MM.1S (cell line): Measurements from ENCODE around the gene USP10.

Experiments
- DNase-seq: peaks from one replicate; pipeline ENCODE4 v3.0.0-alpha.2; 2015
- H2AFZ ChIP-seq: fragments of 300-600 bp; sonication (generic); 2 replicates; pipeline ENCODE4 v1.6.0; 2016; ENCODE audit warnings: antibody characterized with exemption, low read length
- H3F3A ChIP-seq: fragments of 300-600 bp; sonication (generic); 2 replicates; pipeline ENCODE4 v1.6.1; 2016; ENCODE audit warnings: mild to moderate bottlenecking, antibody characterized with exemption, low read length, moderate library complexity, mixed read lengths; ENCODE audit not compliant: insufficient read depth
- H3K27ac ChIP-seq: fragments of 300-600 bp; sonication (generic); 2 replicates; pipeline ENCODE4 v1.5.1; 2016; ENCODE audit warnings: mild to moderate bottlenecking, low read length
- H3K27me3 ChIP-seq: fragments of 300-600 bp; sonication (generic); replicated peaks from 2 replicates; pipeline ENCODE4 v1.6.0; 2016; ENCODE audit warnings: low read length; ENCODE audit not compliant: insufficient read depth
- H3K36me3 ChIP-seq: fragments of 300-600 bp; sonication (generic); replicated peaks from 2 replicates; pipeline ENCODE4 v1.6.1; 2016; ENCODE audit warnings: mild to moderate bottlenecking, low read length, mixed read lengths; ENCODE audit not compliant: insufficient read depth
- H3K4me1 ChIP-seq: fragments of 300-600 bp; sonication (generic); 2 replicates; pipeline ENCODE4 v1.6.1; 2016; ENCODE audit warnings: low read length, mixed read lengths
- H3K4me2 ChIP-seq: fragments of 300-600 bp; sonication (generic); 2 replicates; pipeline ENCODE4 v1.6.0; 2016; ENCODE audit warnings: low read depth, low read length
- H3K4me3 ChIP-seq: fragments of 300-600 bp; sonication (generic); 2 replicates; pipeline ENCODE4 v1.5.1; 2016; ENCODE audit warnings: low read length, mixed read lengths
- H3K79me2 ChIP-seq: fragments of 300-600 bp; sonication (generic); 2 replicates; pipeline ENCODE4 v1.6.1; 2016; ENCODE audit warnings: mixed run types, low read length, mixed read lengths
- H3K9ac ChIP-seq: fragments of 300-600 bp; sonication (generic); 2 replicates; pipeline ENCODE4 v1.6.1; 2016; ENCODE audit warnings: low read length, mixed read lengths
- H3K9me2 ChIP-seq: fragments of 300-600 bp; sonication (generic); replicated peaks from 2 replicates; pipeline ENCODE4 v1.6.1; 2016; ENCODE audit warnings: mild to moderate bottlenecking, low read length, mixed read lengths; ENCODE audit not compliant: insufficient read depth
- H3K9me3 ChIP-seq: fragments of 300-600 bp; sonication (generic); replicated peaks from 2 replicates; pipeline ENCODE4 v1.6.1; 2016; ENCODE audit warnings: mild to moderate bottlenecking, low read length, mixed read lengths; ENCODE audit not compliant: insufficient read depth
- H4K20me1 ChIP-seq: fragments of 300-600 bp; sonication (generic); 2 replicates; pipeline ENCODE4 v1.6.1; 2016; ENCODE audit warnings: mild to moderate bottlenecking, low read length, moderate library complexity, mixed read lengths; ENCODE audit not compliant: insufficient read depth
- CTCF ChIP-seq: fragments of 300-600 bp; sonication (generic); IDR thresholded peaks from 2 replicates; pipeline ENCODE4 v1.5.1; 2016; ENCODE audit warnings: antibody characterized with exemption, low read length, mixed read lengths
- EZH2 ChIP-seq: fragments of 300-600 bp; sonication (generic); optimal IDR thresholded peaks from 2 replicates; pipeline ENCODE3; 2017; ENCODE audit warnings: low read depth, mild to moderate bottlenecking, antibody characterized with exemption, low read length, mixed read lengths
- EZH2phosphoT487 ChIP-seq: fragments of 300-600 bp; sonication (generic); IDR thresholded peaks from 2 replicates; pipeline ENCODE4 v1.6.1; 2018; ENCODE audit warnings: antibody characterized with exemption, low read length

USP10 gene

GRCh38 chr16:84735849-84736586 is 36.2 kb downstream of the USP10 start:
- Histone ChIP-seq H3K27ac (no peak overlapping the region), H3F3A (no peaks in the 10 kb centered on the region), H3K27me3 (no peaks in the 10 kb centered on the region), H4K20me1 (no peaks in the 10 kb centered on the region; the same call in 1 of the 2 replicates), H2AFZ (no peak overlapping the region), H3K9me2 (no peaks in the 10 kb centered on the region), H3K4me3 (no peak overlapping the region), H3K36me3 (no peaks in the 10 kb centered on the region), H3K9ac (no peak overlapping the region), H3K4me1 (no peaks in the 10 kb centered on the region), H3K9me3 (no peaks in the 10 kb centered on the region), H3K79me2 (peaks cover 48% of the 10 kb centered on the region), H3K4me2 (no peak overlapping the region)
- no peak for DNase-seq
- TF ChIP-seq EZH2 (no peak), EZH2phosphoT487 (no peak), CTCF (no peak)

DNA sequence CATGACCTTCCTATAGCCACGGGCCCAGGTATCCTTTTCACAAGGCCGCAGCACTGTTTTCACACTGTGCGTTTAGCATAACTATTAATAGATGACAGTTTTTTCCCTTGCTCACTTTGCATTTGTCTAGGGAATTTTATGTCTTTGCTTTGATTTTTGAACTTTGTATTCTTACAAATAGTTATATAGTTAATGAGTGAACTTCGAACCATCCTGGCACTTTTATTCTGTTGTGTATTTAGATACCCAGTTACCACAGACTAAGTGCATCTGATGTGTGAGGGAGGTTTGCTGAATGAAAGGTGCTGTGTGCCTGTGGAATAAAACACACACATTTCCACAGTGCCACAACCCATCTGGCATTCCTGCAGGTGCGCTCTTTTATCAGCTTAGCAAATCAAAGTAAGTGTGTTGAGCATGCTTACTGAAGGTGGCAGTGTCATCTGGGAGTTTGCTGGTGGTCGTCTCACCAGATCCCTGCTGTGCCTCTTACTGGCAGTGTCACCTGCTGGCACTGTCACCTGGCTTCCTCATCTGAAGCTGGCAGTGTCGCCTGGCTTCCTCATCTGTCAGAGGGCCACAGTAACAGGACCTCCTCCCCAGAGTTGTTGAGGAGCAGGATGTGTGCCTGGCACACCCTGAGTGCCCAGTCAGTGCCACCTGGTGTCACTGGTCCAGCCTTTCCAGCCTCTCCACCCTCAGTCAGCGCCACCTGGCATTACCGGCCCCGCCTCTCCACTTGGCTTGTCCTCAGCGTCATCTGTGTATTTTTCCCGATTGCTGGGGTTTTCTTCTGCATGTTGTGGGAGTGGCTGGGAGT is 37.6 kb downstream of the USP10 start:
- H3K4me1 ChIP-seq = no peaks in the 10 kb centered on the region
- no peak overlapping the region for H3K4me3 ChIP-seq
- TF ChIP-seq CTCF (no peak), EZH2 (no peak), EZH2phosphoT487 (no peak)
- H3F3A ChIP-seq = no peaks in the 10 kb centered on the region
- H3K9me2 ChIP-seq = no peaks in the 10 kb centered on the region
- no peak overlapping the region for H3K4me2 ChIP-seq
- H2AFZ ChIP-seq = no peak overlapping the region
- H3K9me3 ChIP-seq = no peaks in the 10 kb centered on the region
- H3K9ac ChIP-seq = no peak overlapping the region
- H3K27me3 ChIP-seq = no peaks in the 10 kb centered on the region
- DNase-seq = no peak
- H4K20me1 ChIP-seq = no peaks in the 10 kb centered on the region; the same call in 1 of the 2 replicates
- no peak overlapping the region for H3K27ac ChIP-seq
- H3K79me2 ChIP-seq = peaks cover 42% of the 10 kb centered on the region
- no peaks in the 10 kb centered on the region for H3K36me3 ChIP-seq

DNA sequence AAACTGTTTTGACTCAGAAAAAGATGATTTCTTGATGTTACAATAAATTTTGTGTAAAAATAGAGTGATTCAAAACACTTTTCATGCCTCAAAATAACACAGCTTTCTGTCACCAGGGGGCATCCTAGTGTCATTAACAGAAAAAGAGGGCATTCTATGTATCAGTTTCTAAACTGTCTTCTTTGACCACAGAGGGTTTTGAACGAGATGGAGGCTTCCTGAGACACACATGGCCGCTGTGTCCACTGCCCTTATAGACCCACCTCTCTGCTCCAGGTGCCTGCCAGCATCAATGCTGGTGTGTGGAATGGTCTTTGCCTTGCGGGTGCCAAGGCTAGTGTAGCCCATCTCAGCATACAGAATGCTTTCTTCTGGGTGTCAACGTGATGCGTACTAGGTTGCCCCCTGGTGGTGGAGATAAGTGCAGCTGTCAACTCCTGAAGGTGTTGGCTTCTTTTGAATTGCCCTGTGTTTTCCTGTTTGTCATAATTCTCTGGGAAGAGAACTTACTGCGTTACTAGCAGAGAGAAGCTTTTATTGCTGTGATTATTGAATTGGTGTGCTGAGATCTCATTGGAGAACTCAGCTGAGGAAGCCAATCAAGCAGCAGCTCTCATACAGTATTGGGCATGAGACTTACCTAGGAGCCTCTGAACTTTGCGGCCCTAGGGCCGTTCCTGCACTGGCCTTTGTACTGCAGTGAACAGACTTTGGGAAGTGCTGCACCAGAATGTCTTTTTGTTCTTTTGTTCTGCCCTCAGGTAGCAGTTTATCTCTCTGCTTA is 38.6 kb downstream of the USP10 start:
- no peaks in the 10 kb centered on the region for H3K4me1 ChIP-seq
- H3K27me3 ChIP-seq = no peaks in the 10 kb centered on the region
- no peaks in the 10 kb centered on the region for H3F3A ChIP-seq
- H3K79me2 ChIP-seq = peaks cover 43% of the 10 kb centered on the region
- no peak overlapping the region for H3K9ac ChIP-seq
- peak; percentile 69 for TF ChIP-seq CTCF
- no peak for TF ChIP-seq EZH2
- no peak for TF ChIP-seq EZH2phosphoT487
- peak overlapping the region; percentile 34; the same call in 1 of the 2 replicates for H3K4me2 ChIP-seq
- H4K20me1 ChIP-seq = no peaks in the 10 kb centered on the region; the same call in 1 of the 2 replicates
- no peak overlapping the region for H3K27ac ChIP-seq
- H3K9me2 ChIP-seq = no peaks in the 10 kb centered on the region
- H3K36me3 ChIP-seq = no peaks in the 10 kb centered on the region
- H2AFZ ChIP-seq = no peak overlapping the region
- peak; percentile 58 for DNase-seq
- no peaks in the 10 kb centered on the region for H3K9me3 ChIP-seq
- H3K4me3 ChIP-seq = no peak overlapping the region
